ENCODE results near the gene DPYSL4. TPM values are rescaled to one million over a fixed set of nuclear protein-coding genes. Genes with fewer than 3 reads are reported as not detected.
"Not testable (repeated sequence)": the region's sequence is repeated elsewhere in the genome, so short reads cannot be mapped to it uniquely, and the experiment has no call there.

Gene DPYSL4
- total RNA-seq, 2 experiments from 2014 or later: 1.2 to 1.6 TPM

DNA sequence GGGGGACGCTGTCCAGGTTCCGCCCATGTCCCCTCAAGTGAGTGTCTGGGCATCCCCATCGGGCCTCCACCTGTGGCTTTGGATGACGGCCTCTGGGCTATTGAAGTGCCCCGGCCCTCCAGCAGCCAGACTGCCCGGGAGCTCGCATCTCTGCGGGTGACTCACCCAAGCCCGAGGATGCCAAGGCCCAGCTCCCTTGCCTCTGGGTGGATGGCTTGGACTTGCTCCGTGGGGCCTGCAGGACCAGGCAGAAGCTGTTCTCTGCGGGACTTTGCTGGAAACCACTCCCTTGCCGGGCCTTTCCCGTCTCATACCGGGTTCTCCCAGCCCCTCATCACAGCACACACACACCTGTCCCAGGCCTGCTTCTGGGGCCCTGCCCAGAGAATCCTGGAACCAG, 22.4 kb downstream of the DPYSL4 start:
- ChIA-PET CTCF (no interaction called here), POLR2A (no interaction called here)
- H3K4me1 Mint-ChIP-seq: no peaks in the 10 kb centered on the region
- DNase-seq: no peak
- H3K27me3 Mint-ChIP-seq: no peaks in the 10 kb centered on the region
- no peak overlapping the region for H3K4me3 Mint-ChIP-seq
- no peaks in the 10 kb centered on the region for H3K36me3 Mint-ChIP-seq (ENCODE audit: low read depth)
- peaks cover 7% of the 10 kb centered on the region for H3K9me3 Mint-ChIP-seq
- H3K27ac Mint-ChIP-seq: no peak overlapping the region

DNA sequence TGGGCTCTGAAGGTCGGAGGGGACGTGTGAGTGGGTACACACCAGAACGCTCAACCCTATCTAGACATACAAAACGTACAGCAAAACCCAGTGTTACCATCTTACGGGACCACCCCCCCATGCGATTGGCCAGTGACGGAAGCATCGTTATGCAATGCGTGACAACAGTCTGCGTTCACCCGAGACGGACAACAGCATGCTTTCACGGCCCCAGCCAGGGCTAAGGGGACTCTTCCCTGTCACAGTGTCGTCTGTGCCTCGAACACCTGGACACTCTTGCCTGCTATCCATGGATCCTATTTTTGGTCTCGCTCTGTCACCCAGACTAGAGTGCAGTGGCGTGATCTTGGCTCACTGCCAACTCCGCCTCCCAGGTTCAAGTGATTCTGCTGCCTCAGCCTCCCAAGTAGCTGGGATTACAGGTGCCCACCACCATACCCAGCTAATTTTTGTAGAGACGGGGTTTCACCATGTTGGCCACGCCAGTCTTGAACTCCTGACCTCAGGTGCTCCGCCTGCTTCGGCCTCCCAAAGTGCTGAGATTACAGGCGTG, 23.3 kb downstream of the DPYSL4 start:
- no peak for DNase-seq
- Mint-ChIP-seq H3K27ac (no peak overlapping the region), H3K27me3 (no peaks in the 10 kb centered on the region), H3K4me3 (no peak overlapping the region), H3K36me3 (ENCODE audit: low read depth) (no peaks in the 10 kb centered on the region), H3K9me3 (peaks cover 7% of the 10 kb centered on the region), H3K4me1 (no peaks in the 10 kb centered on the region)
- ChIA-PET CTCF (no interaction called here), POLR2A (no interaction called here)

DNA sequence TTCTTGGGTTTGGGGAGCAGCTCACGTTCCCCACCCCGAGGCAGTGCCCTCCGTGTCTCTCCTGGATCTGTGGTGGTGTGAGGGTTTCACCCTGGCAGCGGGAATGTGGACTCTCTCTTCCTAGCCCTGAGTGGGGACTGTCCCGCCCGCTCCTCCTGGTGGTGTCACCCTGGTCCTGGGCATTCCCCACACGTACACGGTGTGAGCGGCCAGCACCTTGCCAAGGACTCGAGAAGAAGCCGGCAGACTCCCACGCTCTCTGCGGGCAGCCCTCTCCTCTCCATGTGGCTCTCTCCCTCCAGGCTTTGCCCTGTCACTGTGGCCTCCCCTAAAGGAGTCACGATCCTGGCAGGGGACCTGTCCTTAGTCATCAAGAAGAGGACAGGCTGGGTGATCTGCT, 24.0 kb downstream of the DPYSL4 start:
- Mint-ChIP-seq H3K4me1 (no peaks in the 10 kb centered on the region), H3K4me3 (no peak overlapping the region), H3K27me3 (no peaks in the 10 kb centered on the region), H3K27ac (no peak overlapping the region), H3K36me3 (ENCODE audit: low read depth) (peaks cover 3% of the 10 kb centered on the region), H3K9me3 (peaks cover 14% of the 10 kb centered on the region)
- ChIA-PET CTCF (no interaction called here), POLR2A (no interaction called here)
- DNase-seq: no peak

DNA sequence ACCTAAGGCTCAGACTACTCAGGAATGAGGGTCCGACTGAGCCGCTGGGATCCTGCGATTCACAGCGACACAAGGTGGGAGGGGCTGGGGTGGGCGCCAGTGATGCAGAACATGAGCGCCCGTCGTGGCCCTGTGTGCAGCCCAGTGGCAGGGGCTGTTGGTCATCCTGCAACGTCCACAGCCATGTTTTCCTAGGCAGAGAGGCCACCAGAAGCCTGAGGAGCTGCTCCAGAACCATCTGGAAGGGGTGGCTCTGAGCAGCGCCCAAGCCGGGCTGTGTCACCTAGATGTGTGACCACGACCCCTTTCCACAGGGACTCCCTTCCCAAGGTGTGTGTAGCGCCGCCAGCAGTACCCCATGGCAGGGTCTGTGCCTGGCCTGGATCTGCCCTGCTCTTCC, 24.5 kb downstream of the DPYSL4 start:
- peaks cover 3% of the 10 kb centered on the region for H3K36me3 Mint-ChIP-seq (ENCODE audit: low read depth)
- peaks cover 16% of the 10 kb centered on the region for H3K9me3 Mint-ChIP-seq
- no peak overlapping the region for H3K27ac Mint-ChIP-seq
- H3K4me1 Mint-ChIP-seq: no peaks in the 10 kb centered on the region
- no peak for DNase-seq
- no peaks in the 10 kb centered on the region for H3K27me3 Mint-ChIP-seq
- POLR2A ChIA-PET: no interaction called here
- no peak overlapping the region for H3K4me3 Mint-ChIP-seq
- CTCF ChIA-PET: no interaction called here

DNA sequence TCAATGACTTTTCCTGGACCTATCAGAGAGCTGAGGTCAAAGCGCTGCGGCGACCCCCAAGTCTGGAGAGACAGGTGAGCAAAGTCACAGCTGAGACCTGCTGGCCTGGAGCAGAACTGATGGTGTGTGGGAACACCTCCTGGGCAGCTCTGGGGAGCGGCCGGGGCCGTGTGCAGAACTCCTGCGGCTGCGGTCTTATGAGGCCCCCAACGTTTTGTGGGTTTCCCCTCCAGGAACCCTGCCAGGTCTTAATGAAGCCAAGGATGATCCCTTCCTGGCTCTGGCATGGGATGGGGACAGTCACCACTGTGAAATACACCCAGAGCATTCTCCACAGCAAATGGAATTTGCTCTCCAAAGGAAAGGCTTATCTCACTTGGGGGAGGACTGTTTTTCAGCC, 26.1 kb downstream of the DPYSL4 start:
- Mint-ChIP-seq H3K9me3 (peaks cover 23% of the 10 kb centered on the region), H3K4me1 (no peaks in the 10 kb centered on the region), H3K27ac (no peak overlapping the region), H3K4me3 (no peak overlapping the region), H3K36me3 (ENCODE audit: low read depth) (peaks cover 9% of the 10 kb centered on the region), H3K27me3 (no peaks in the 10 kb centered on the region)
- no peak for DNase-seq
- CTCF ChIA-PET: no interaction called here
- POLR2A ChIA-PET: no interaction called here

DNA sequence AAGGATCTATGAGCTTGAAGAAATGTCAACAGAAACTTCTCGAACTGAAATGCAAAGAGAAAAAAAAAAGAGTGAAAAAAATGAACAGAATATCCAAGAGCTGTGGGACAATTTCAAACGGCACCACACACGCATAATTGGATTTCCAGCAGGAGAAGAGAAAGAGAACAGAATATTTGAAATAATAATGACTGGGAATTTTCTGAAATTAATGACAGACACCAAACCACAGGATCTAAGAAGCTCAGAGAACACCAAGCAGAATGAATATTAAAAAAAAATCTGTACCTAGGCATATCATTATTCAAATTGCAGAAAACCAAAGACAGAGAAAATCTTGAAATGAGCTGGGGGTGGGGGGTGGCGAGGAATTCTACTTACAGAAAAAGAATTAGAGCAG, 27.2 kb downstream of the DPYSL4 start:
- Mint-ChIP-seq H3K27me3 (no peaks in the 10 kb centered on the region), H3K4me1 (no peaks in the 10 kb centered on the region), H3K36me3 (ENCODE audit: low read depth) (peaks cover 9% of the 10 kb centered on the region), H3K27ac (no peak overlapping the region), H3K9me3 (peaks cover 23% of the 10 kb centered on the region), H3K4me3 (no peak overlapping the region)
- ChIA-PET POLR2A (no interaction called here), CTCF (interaction anchor here (1.1 kb wide), 1 partner anchor 9 kb away, joined by 5 read pairs; no protein-coding TSS in a partner anchor)
- DNase-seq: no peak

DNA sequence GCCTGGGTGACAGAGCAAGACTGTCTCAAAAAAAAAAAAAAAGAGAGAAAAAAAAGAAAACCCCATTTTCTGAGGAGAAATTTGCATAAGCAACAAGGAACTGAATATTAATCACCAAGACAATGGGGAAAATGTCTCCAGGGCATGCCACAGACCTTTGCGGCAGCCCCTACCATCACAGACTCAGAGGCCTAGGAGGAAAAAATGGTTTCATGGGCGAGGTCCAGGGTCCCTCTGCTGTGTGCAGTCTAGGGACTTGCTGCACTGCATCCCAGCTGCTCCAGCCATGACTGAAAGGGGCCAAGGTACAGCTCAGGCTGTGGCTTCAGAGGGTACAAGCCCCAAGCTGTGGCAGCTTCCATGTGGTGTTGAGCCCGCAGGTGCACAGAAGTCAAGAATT, 29.7 kb downstream of the DPYSL4 start:
- H3K4me1 Mint-ChIP-seq; H3K4me3 Mint-ChIP-seq; H3K36me3 Mint-ChIP-seq (ENCODE audit: low read depth); H3K27me3 Mint-ChIP-seq; DNase-seq; H3K27ac Mint-ChIP-seq; POLR2A ChIA-PET: not testable (repeated sequence)
- CTCF ChIA-PET: interaction anchor here (0.6 kb wide), 1 partner anchor 1059 kb away, joined by 4 read pairs; no protein-coding TSS in a partner anchor
- H3K9me3 Mint-ChIP-seq: peaks cover 23% of the 10 kb centered on the region

DNA sequence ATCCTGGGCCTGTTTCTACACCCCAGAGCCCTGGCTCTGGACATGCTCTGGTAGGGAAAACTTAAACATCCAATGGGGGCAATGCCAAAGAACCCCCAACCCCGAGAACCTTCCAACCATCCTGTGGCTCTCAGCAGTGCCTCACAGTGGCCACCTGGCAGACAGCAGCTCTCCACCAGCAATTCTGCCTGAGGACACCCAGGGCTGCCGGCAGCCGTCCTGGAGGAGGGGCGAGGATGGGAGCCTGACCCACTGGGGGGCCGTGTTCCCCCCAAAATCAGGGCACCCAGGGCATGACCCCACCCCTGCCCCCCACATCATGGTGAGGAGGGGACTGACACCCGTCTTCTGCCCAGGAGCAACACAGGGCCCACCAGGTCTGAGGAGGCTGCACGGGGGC, 32.7 kb downstream of the DPYSL4 start:
- peaks cover 16% of the 10 kb centered on the region for H3K9me3 Mint-ChIP-seq
- H3K4me1 Mint-ChIP-seq: peaks cover 4% of the 10 kb centered on the region
- ChIA-PET CTCF (interaction anchor here (1.0 to 1.3 kb wide), 3 partner anchors 24 to 72 kb away, joined by 3 to 4 read pairs (median 3); no protein-coding TSS in a partner anchor), POLR2A (no interaction called here)
- H3K27ac Mint-ChIP-seq: no peak overlapping the region
- no peak for DNase-seq
- no peaks in the 10 kb centered on the region for H3K27me3 Mint-ChIP-seq
- peaks cover 9% of the 10 kb centered on the region for H3K36me3 Mint-ChIP-seq (ENCODE audit: low read depth)
- H3K4me3 Mint-ChIP-seq: no peak overlapping the region

DNA sequence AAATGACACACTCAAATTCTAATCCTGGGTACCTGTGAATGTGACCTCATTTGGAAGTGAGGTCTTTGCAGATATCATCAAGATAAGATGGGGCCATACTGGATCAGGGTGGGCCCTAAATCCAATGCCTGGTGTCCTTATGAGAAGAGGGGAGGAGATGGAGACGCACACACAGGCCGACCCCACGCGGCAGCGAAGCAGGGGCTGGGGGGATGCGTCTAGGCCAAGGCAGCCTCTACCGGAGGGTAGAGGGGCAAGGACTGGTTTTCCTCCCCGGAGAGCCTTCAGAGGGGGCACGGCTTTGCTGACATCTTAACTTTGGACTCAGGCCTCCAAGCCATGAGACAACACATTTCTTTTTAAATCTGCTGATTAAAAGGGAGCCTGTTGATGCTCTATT, 33.3 kb downstream of the DPYSL4 start:
- Mint-ChIP-seq H3K9me3 (peaks cover 16% of the 10 kb centered on the region), H3K27ac (no peak overlapping the region), H3K4me3 (no peak overlapping the region), H3K4me1 (peaks cover 4% of the 10 kb centered on the region), H3K36me3 (ENCODE audit: low read depth) (peaks cover 9% of the 10 kb centered on the region), H3K27me3 (no peaks in the 10 kb centered on the region)
- CTCF ChIA-PET: interaction anchor here (1.0 to 1.3 kb wide), 2 partner anchors 25 to 72 kb away, joined by 3 read pairs; no protein-coding TSS in a partner anchor
- POLR2A ChIA-PET: no interaction called here
- DNase-seq: no peak

DNA sequence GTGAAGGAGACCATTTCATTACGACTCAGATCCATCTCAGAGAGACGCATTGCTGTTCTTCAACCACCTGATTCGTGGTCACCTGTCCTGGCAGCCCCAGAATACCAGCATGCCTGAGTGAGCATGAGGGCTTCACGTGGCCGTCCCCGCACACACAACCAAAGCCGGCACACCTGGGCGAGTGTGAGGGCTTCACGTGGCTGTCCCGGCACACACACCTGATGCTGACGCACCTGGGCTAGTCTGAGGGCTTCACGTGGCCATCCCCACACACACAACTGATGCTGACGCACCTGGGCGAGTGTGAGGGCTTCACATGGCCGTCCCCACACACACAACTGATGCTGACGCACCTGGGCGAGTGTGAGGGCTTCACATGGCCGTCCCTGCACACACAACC, 34.2 kb downstream of the DPYSL4 start:
- H3K4me1 Mint-ChIP-seq; H3K4me3 Mint-ChIP-seq; H3K27ac Mint-ChIP-seq; POLR2A ChIA-PET; H3K36me3 Mint-ChIP-seq (ENCODE audit: low read depth); DNase-seq; CTCF ChIA-PET; H3K27me3 Mint-ChIP-seq; H3K9me3 Mint-ChIP-seq: not testable (repeated sequence)

DNA sequence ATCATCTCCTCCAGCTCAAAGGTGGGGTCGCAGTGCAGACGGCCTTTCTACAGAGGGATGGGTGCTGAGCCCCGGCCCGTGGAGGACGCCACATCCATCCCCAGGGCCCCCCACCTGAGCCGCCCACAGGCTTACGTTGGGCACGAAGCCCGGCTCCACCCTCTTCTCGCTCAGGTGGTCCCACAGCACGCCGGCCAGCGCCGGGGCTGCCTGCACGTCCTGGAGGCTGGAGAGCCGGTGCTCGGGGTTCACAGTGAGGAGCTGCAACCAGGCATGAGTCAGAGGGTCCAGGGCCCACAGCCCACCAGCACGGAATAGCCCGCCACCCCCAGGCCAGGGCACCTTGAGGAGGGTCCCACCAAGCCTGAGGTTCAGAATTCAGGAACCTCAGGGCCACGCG, 36.0 kb downstream of the DPYSL4 start:
- ChIA-PET CTCF (interaction anchor here (1.9 kb wide), 1 partner anchor 9 kb away, joined by 5 read pairs; no protein-coding TSS in a partner anchor), POLR2A (no interaction called here)
- Mint-ChIP-seq H3K27ac (no peak overlapping the region), H3K9me3 (peaks cover under 1% of the 10 kb centered on the region), H3K27me3 (no peaks in the 10 kb centered on the region), H3K4me1 (peaks cover 8% of the 10 kb centered on the region), H3K36me3 (ENCODE audit: low read depth) (peaks cover 1% of the 10 kb centered on the region), H3K4me3 (no peak overlapping the region)
- no peak for DNase-seq

DNA sequence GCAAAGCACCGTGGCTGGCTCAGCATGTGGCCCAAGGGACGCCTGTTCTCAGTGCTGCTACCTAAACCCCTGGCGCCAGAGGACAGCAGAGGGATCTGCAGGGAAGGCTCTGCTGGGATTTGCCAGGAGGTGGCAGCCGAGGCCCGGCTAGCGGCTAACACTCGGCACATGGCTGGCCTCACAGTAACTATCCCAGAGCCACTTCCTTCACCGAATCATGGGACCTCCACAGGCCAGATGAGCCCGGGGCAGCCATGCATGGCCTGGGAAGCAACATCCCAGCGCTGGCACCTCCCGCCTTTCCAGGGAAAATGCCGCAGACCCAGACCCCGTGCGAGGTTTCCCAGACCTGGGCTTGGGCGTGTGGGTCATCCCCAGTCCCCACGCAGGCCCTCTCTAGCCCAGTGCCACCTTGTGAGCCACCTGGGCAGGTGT, 36.4 kb downstream of the DPYSL4 start:
- ChIA-PET CTCF (interaction anchor here (0.7 to 1.9 kb wide), 3 partner anchors 9 to 274 kb away, joined by 3 to 5 read pairs (median 3); no protein-coding TSS in a partner anchor), POLR2A (no interaction called here)
- Mint-ChIP-seq H3K36me3 (ENCODE audit: low read depth) (no peaks in the 10 kb centered on the region), H3K27me3 (no peaks in the 10 kb centered on the region), H3K4me1 (peaks cover 8% of the 10 kb centered on the region), H3K27ac (peak overlapping the region; percentile 31), H3K9me3 (no peaks in the 10 kb centered on the region), H3K4me3 (no peak overlapping the region)
- peak; percentile 80 for DNase-seq

DNA sequence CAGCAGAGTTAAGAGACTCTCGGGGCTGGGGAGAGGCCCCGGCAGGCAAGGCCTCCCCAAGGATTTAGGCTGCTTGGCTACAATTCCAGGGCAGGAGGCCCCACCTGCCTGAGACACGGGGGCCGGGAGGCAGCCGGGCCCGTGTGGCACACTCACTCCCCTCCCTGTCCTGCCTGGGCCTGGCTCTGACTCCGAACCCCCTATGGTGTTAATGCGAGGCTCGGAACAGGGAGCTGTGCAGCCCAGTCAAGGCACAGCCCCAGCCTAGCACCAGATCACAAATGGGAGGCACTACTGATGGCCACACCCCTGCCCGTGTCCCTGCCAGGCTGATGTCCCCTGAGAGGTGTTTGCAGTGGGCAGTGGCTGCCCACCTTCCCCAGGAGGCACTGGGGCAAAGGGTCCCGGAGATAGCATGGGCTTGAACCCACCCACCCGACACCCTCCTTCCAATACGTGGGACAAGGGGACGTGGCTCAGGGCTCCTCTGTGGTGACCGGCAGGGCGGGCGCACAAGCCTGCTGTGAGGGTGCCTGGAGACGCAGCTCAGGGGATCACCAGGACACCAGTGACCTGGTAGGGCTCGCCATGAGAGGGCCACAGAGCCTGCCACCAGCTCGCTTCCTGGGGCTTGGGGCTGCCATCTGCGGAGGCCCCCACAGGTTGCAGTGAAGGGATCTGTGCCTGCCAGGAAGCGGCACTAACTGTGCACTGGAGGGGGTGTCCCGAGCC, 37.0 kb downstream of the DPYSL4 start:
- CTCF ChIA-PET: interaction anchor here (0.7 to 1.9 kb wide), 4 partner anchors 10 to 274 kb away, joined by 3 to 5 read pairs (median 3); no protein-coding TSS in a partner anchor
- no peak for DNase-seq

More for the DNA sequence above, 37.0 kb downstream of the DPYSL4 start:
- H3K9me3 Mint-ChIP-seq: no peaks in the 10 kb centered on the region
- peak overlapping the region; percentile 62 for H3K27ac Mint-ChIP-seq
- no peaks in the 10 kb centered on the region for H3K36me3 Mint-ChIP-seq (ENCODE audit: low read depth)
- H3K4me1 Mint-ChIP-seq: peaks cover 8% of the 10 kb centered on the region
- no peaks in the 10 kb centered on the region for H3K27me3 Mint-ChIP-seq
- H3K4me3 Mint-ChIP-seq: no peak overlapping the region
- POLR2A ChIA-PET: no interaction called here

Measured in activated CD4-positive, alpha-beta T cell treated with anti-CD3 and anti-CD28 coated beads, Interleukin-2, amount 10 ng/mL, durations not matched to agents 7 days and 5 days (primary cell).